ENCODE measurements around the gene LDLRAD1.

DNA sequence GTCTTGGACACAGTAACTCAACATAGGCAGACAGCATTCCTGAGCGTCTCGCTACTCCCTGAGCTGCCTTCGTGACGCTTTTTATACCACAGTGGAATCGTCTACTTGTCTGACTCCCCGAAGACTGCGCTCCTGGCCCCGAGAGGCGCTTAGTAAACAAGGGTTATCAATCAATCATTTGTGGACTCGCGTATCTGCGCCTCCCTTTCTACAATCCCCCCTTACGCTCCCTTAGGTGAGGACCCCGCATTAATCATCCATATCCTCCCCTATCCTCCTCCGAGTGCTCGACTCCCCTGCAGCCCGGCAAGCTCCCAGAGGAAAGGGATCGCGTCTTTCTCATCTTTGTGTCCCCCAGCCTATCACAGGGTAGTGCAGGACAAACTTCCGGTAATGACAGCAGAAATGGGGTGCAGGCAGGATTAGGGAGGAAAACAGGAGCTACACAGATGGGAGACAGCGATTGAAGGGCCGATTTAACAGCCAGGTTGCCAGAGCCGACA lies 34.5 kb upstream of the LDLRAD1 start:
- TF ChIP-seq, protein P1, sequence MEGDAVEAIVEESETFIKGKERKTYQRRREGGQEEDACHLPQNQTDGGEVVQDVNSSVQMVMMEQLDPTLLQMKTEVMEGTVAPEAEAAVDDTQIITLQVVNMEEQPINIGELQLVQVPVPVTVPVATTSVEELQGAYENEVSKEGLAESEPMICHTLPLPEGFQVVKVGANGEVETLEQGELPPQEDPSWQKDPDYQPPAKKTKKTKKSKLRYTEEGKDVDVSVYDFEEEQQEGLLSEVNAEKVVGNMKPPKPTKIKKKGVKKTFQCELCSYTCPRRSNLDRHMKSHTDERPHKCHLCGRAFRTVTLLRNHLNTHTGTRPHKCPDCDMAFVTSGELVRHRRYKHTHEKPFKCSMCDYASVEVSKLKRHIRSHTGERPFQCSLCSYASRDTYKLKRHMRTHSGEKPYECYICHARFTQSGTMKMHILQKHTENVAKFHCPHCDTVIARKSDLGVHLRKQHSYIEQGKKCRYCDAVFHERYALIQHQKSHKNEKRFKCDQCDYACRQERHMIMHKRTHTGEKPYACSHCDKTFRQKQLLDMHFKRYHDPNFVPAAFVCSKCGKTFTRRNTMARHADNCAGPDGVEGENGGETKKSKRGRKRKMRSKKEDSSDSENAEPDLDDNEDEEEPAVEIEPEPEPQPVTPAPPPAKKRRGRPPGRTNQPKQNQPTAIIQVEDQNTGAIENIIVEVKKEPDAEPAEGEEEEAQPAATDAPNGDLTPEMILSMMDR (IDR thresholded peaks at IDR 0.05) = no peak
- TF ChIP-seq POLR2A (IDR thresholded peaks at IDR 0.05) = no peak
